ENCODE data around the gene PAXX. TPM values are rescaled to one million over a fixed set of nuclear protein-coding genes. Genes with fewer than 3 reads are reported as not detected.

Gene PAXX
- polyA plus RNA-seq, 3 donors, result 23.7 to 40.2 (median 39.3) TPM

DNA sequence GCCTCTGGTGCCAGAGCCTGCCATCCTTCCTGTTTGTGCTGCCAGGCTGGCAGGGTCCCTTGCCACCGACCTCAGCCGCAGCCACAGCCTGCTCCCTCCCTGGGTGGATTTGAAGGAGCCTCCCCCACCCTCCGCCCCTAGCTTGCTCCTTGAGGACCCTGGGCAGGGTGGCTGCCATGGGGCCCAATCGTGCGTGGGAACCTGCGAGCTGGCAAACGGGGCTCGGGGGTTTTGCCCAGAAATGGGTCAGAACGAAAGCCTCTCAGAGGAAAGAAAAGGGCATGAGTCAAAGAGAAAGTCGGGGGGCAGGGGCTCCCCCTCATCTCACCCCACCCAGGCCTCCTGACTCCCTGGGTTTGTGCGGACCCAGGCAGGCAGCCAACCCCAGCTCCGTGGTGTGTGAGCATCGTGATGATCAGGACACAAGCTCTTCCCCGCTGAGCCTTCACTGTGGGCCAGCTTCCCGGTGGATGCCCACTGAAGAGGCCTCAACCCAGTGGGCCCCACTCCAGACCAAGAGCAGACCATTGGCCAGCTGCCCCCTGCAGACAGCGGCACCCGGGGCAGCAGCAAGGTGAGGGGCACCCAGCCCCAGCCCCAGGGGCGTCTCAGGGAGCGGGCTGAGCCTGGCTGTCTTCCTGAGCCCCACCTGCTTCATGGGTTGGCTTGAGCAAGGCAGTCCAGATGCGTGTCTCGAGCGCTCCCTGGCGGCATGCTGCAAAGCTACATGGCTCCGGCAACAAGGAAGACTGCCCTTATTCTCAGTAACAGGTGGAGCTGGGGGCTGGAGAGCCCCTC lies 42.7 kb downstream of the PAXX start:
- peak in 5 of 11 donors; percentile 72 to 75 (median 72) for DNase-seq (ENCODE audit: extremely low read depth in 1 of 11, low read depth in 9 of 11, low spot score in 4 of 11)

- DNase-seq (ENCODE audit: extremely low read depth in 1 of 11, low read depth in 9 of 11, low spot score in 4 of 11), result no peak
Observed at GRCh38 chr9:137035507-137035834, 43.2 kb downstream of the PAXX start.

DNA sequence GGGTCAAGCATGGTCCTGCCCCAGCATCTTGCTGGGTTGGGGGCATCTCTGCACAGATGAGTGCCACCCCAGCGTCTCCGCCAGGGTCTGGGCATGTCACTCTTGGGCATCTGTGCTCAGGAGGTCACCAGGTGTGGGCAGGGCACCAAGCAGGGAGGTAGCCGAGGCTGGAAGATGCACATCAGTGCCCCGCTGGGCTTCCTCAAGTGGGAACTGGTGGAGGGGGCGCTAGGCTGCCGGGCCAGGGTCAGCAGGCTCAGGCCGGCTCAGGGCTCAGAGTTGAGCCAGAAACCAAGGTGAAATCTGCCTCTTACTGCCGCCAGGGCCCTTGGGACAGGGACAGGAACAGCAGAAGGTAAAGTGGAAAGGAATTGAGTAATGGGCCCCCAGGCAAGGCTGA lies 43.7 kb downstream of the PAXX start:
- DNase-seq (ENCODE audit: extremely low read depth in 1 of 11, low read depth in 9 of 11, low spot score in 4 of 11), result no peak

GRCh38 chr9:137037035-137037434 lies 44.8 kb downstream of the PAXX start:
- no peak for DNase-seq (ENCODE audit: extremely low read depth in 1 of 11, low read depth in 9 of 11, low spot score in 4 of 11)

DNA sequence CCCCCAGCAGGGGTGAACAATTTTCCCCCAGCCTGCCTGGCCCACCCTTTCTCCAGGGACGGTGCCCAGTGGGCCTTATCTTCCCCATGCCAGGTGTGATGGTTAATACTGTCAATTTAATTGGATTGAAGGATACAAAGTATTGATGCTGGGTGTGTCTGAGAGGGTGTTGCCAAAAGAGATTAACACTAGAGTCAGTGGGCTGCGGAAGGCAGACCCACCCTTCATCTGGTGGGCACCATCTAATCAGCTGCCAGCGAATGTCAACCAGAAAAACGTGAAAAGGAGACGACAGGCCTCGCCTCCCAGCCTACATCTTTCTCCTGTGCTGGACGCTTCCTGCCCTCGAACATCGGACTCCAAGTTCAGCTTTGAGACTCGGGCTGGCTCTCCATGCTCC lies 45.3 kb downstream of the PAXX start:
- DNase-seq (ENCODE audit: extremely low read depth in 1 of 11, low read depth in 9 of 11, low spot score in 4 of 11), result no peak

- DNase-seq (ENCODE audit: extremely low read depth in 1 of 11, low read depth in 9 of 11, low spot score in 4 of 11), result no peak
Observed at GRCh38 chr9:137038916-137039315, 46.7 kb downstream of the PAXX start.

DNA sequence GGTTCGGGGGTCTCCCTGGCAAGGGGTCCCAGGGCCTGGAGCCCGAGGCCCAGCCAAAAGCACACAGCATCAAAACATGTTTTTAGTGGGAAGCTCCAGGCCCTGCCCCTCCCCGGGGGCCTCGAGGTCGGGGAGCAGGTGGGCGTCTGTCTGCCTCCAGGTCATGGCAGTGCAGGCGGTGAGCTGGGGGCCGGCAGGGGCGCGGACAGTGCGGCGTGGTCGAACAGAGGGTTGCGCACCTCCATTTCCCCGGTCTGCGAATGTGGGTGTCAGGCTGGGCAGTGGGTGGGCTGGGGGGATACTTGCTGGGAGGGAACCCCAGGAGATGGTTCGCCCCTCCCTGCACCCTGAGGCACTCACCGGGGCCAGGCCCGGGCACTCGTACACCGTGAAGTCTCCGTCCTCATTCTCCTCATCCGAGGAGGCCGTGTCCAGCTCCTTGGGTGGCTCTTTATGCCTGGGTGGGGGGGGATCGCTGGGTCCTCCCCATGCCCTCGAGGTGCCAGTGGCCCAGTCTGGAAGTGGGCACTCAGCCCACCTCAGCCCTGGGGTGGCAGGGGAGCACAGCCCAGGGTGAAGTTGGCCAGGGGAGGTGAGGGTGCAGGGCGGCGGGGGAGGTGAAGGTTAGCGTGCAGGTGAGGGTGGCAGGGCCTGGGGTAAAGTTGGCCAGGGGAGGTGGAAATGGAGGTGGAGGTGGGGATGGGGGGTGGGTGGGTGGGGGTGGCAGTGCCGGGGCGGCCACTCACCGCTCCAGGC lies 47.6 kb downstream of the PAXX start:
- no peak for DNase-seq (ENCODE audit: extremely low read depth in 1 of 11, low read depth in 9 of 11, low spot score in 4 of 11)

- no peak for DNase-seq (ENCODE audit: extremely low read depth in 1 of 11, low read depth in 9 of 11, low spot score in 4 of 11)
Observed at GRCh38 chr9:137040568-137040967, 48.3 kb downstream of the PAXX start.

GRCh38 chr9:137041124-137041523 lies 48.9 kb downstream of the PAXX start:
- peak in 1 of 11 donors; percentile 34 for DNase-seq (ENCODE audit: extremely low read depth in 1 of 11, low read depth in 9 of 11, low spot score in 4 of 11)

- no peak for DNase-seq (ENCODE audit: extremely low read depth in 1 of 11, low read depth in 9 of 11, low spot score in 4 of 11)
Observed at GRCh38 chr9:137042751-137043727, 50.8 kb downstream of the PAXX start.

Other genes with a start within 250 kb of the PAXX start
- 1 to 10 TPM in 2 of 3 donors, under 1 TPM in 1; 0.95 to 2.8 (median 2.5) TPM for gene LCN10, start 249.5 kb upstream of the PAXX start, polyA plus RNA-seq (ENCODE audit: insufficient read length in 3 of 3)
- not detected for gene LCN6, start 243.9 kb upstream of the PAXX start, polyA plus RNA-seq (ENCODE audit: insufficient read length in 3 of 3)
- gene LCN8, start 234.2 kb upstream of the PAXX start, polyA plus RNA-seq (ENCODE audit: insufficient read length in 3 of 3), result under 1 TPM in 2 of 3 donors, not detected in 1; 0.14 to 0.26 TPM
- under 1 TPM in 2 of 3 donors, not detected in 1; 0.06 to 0.16 TPM for gene LCN15, start 227.9 kb upstream of the PAXX start, polyA plus RNA-seq (ENCODE audit: insufficient read length in 3 of 3)
- gene TMEM141, start 201.1 kb upstream of the PAXX start, polyA plus RNA-seq (ENCODE audit: insufficient read length in 3 of 3), result 10 to 100 TPM; 53.5 to 81.8 (median 70.3) TPM
- gene CCDC183, start 196.1 kb upstream of the PAXX start, polyA plus RNA-seq (ENCODE audit: insufficient read length in 3 of 3), result 1 to 10 TPM; 3.1 to 7.4 (median 5.8) TPM
- 10 to 100 TPM; 59.2 to 79.6 (median 70.5) TPM for gene RABL6, start 184.5 kb upstream of the PAXX start, polyA plus RNA-seq (ENCODE audit: insufficient read length in 3 of 3)
- gene AJM1, start 149.9 kb upstream of the PAXX start, polyA plus RNA-seq (ENCODE audit: insufficient read length in 3 of 3), result 1 to 10 TPM in 2 of 3 donors, under 1 TPM in 1; 0.64 to 1.7 (median 1.5) TPM
- gene PHPT1, start 143.0 kb upstream of the PAXX start, polyA plus RNA-seq (ENCODE audit: insufficient read length in 3 of 3), result 100 to 1,000 TPM in 1 of 3 donors, 10 to 100 TPM in 2; 63.4 to 111 (median 93.7) TPM
- 10 to 100 TPM in 1 of 3 donors, 1 to 10 TPM in 2; 4.8 to 10.9 (median 9.9) TPM for gene MAMDC4, start 140.1 kb upstream of the PAXX start, polyA plus RNA-seq (ENCODE audit: insufficient read length in 3 of 3)
- 100 to 1,000 TPM; 322 to 427 (median 394) TPM for gene EDF1, start 126.1 kb upstream of the PAXX start, polyA plus RNA-seq (ENCODE audit: insufficient read length in 3 of 3)
- 10 to 100 TPM; 10.2 to 15.9 (median 14.7) TPM for gene TRAF2, start 105.9 kb upstream of the PAXX start, polyA plus RNA-seq (ENCODE audit: insufficient read length in 3 of 3)
- gene FBXW5, start 47.7 kb upstream of the PAXX start, polyA plus RNA-seq (ENCODE audit: insufficient read length in 3 of 3), result 10 to 100 TPM; 33.7 to 58.7 (median 54.3) TPM
- 1 to 10 TPM in 1 of 3 donors, under 1 TPM in 2; 0.44 to 1.4 (median 0.57) TPM for gene C8G, start 47.2 kb upstream of the PAXX start, polyA plus RNA-seq (ENCODE audit: insufficient read length in 3 of 3)
- gene LCN12, start 40.1 kb upstream of the PAXX start, polyA plus RNA-seq (ENCODE audit: insufficient read length in 3 of 3), result 10 to 100 TPM; 17.8 to 47.3 (median 24.5) TPM
- 100 to 1,000 TPM in 1 of 3 donors, 10 to 100 TPM in 2; 42.1 to 113 (median 66.3) TPM for gene PTGDS, start 14.9 kb upstream of the PAXX start, polyA plus RNA-seq (ENCODE audit: insufficient read length in 3 of 3)
- gene LCNL1, start 9.4 kb upstream of the PAXX start, polyA plus RNA-seq (ENCODE audit: insufficient read length in 3 of 3), result under 1 TPM; 0.14 to 0.40 (median 0.39) TPM
- gene CLIC3, start 4.1 kb downstream of the PAXX start, polyA plus RNA-seq (ENCODE audit: insufficient read length in 3 of 3), result under 1 TPM; 0.37 to 0.75 (median 0.39) TPM
- 10 to 100 TPM; 43.4 to 66.6 (median 61.6) TPM for gene ABCA2, start 35.8 kb downstream of the PAXX start, polyA plus RNA-seq (ENCODE audit: insufficient read length in 3 of 3)
- gene FUT7, start 39.7 kb downstream of the PAXX start, polyA plus RNA-seq (ENCODE audit: insufficient read length in 3 of 3), result under 1 TPM; 0.07 to 0.15 (median 0.12) TPM
- gene NPDC1, start 53.8 kb downstream of the PAXX start, polyA plus RNA-seq (ENCODE audit: insufficient read length in 3 of 3), result 10 to 100 TPM; 12.9 to 38.4 (median 31.5) TPM
- 1 to 10 TPM; 4.3 to 5.3 (median 4.7) TPM for gene ENTPD2, start 61.6 kb downstream of the PAXX start, polyA plus RNA-seq (ENCODE audit: insufficient read length in 3 of 3)
- gene SAPCD2, start 78.1 kb downstream of the PAXX start, polyA plus RNA-seq (ENCODE audit: insufficient read length in 3 of 3), result 1 to 10 TPM; 6.6 to 9.2 (median 6.8) TPM
- 1 to 10 TPM; 4.9 to 9.2 (median 5.7) TPM for gene UAP1L1, start 85.1 kb downstream of the PAXX start, polyA plus RNA-seq (ENCODE audit: insufficient read length in 3 of 3)
- gene MAN1B1, start 94.6 kb downstream of the PAXX start, polyA plus RNA-seq (ENCODE audit: insufficient read length in 3 of 3), result 10 to 100 TPM; 46.1 to 62.1 (median 55.3) TPM
- 10 to 100 TPM; 15.2 to 30.6 (median 24.7) TPM for gene DPP7, start 122.3 kb downstream of the PAXX start, polyA plus RNA-seq (ENCODE audit: insufficient read length in 3 of 3)
- gene GRIN1, start 146.7 kb downstream of the PAXX start, polyA plus RNA-seq (ENCODE audit: insufficient read length in 3 of 3), result under 1 TPM in 1 of 3 donors, not detected in 2; 0.34 TPM
- gene LRRC26, start 177.6 kb downstream of the PAXX start, polyA plus RNA-seq (ENCODE audit: insufficient read length in 3 of 3), result under 1 TPM in 1 of 3 donors, not detected in 2; 0.14 TPM
- gene TMEM210, start 179.6 kb downstream of the PAXX start, polyA plus RNA-seq (ENCODE audit: insufficient read length in 3 of 3), result not detected
- gene ANAPC2, start 196.1 kb downstream of the PAXX start, polyA plus RNA-seq (ENCODE audit: insufficient read length in 3 of 3), result 10 to 100 TPM; 35.5 to 56.7 (median 49.2) TPM
- gene SSNA1, start 196.3 kb downstream of the PAXX start, polyA plus RNA-seq (ENCODE audit: insufficient read length in 3 of 3), result 10 to 100 TPM; 36.9 to 62.9 (median 49.8) TPM
- gene TPRN, start 208.3 kb downstream of the PAXX start, polyA plus RNA-seq (ENCODE audit: insufficient read length in 3 of 3), result 10 to 100 TPM; 14.8 to 17.3 (median 16.4) TPM
- 10 to 100 TPM; 40.2 to 46.4 (median 42.7) TPM for gene TMEM203, start 213.2 kb downstream of the PAXX start, polyA plus RNA-seq (ENCODE audit: insufficient read length in 3 of 3)
- gene NDOR1, start 213.3 kb downstream of the PAXX start, polyA plus RNA-seq (ENCODE audit: insufficient read length in 3 of 3), result 10 to 100 TPM in 2 of 3 donors, 1 to 10 TPM in 1; 8.2 to 15.1 (median 14.2) TPM
- gene RNF208, start 229.8 kb downstream of the PAXX start, polyA plus RNA-seq (ENCODE audit: insufficient read length in 3 of 3), result 10 to 100 TPM in 2 of 3 donors, 1 to 10 TPM in 1; 6.0 to 13.3 (median 13.2) TPM
- 10 to 100 TPM in 2 of 3 donors, 1 to 10 TPM in 1; 8.5 to 13.9 (median 12.8) TPM for gene CYSRT1, start 232.8 kb downstream of the PAXX start, polyA plus RNA-seq (ENCODE audit: insufficient read length in 3 of 3)
- gene RNF224, start 235.1 kb downstream of the PAXX start, polyA plus RNA-seq (ENCODE audit: insufficient read length in 3 of 3), result 10 to 100 TPM in 2 of 3 donors, 1 to 10 TPM in 1; 7.9 to 15.2 (median 12.0) TPM
- 10 to 100 TPM in 2 of 3 donors, 1 to 10 TPM in 1; 5.0 to 13.8 (median 11.6) TPM for gene SLC34A3, start 238.5 kb downstream of the PAXX start, polyA plus RNA-seq (ENCODE audit: insufficient read length in 3 of 3)
- 100 to 1,000 TPM; 331 to 492 (median 358) TPM for gene TUBB4B, start 248.9 kb downstream of the PAXX start, polyA plus RNA-seq (ENCODE audit: insufficient read length in 3 of 3)

Data from renal cortex interstitium (tissue), 11 donors.